Loucy (cell line): ENCODE data around the gene P2RX7.

Experiments
- CTCF ChIP-seq: fragments of 200-600 bp; sonication (generic); conservative IDR thresholded peaks from 2 replicates; pipeline ENCODE4 v1.5.1; 2014; ENCODE audit warnings: mild to moderate bottlenecking, antibody characterized with exemption, low read length
- EZH2phosphoT487 ChIP-seq: fragments of 200-600 bp; IDR thresholded peaks from 2 replicates; pipeline ENCODE4 v1.6.1; 2018; ENCODE audit warnings: antibody characterized with exemption, mild to moderate bottlenecking, moderate library complexity, borderline replicate concordance

- TF ChIP-seq CTCF (no peak), EZH2phosphoT487 (no peak)
Measured at GRCh38 chr12:121128908-121129810, 3.5 kb upstream of the P2RX7 start.
